ENCODE measurements around the gene FKBP5.

DNA sequence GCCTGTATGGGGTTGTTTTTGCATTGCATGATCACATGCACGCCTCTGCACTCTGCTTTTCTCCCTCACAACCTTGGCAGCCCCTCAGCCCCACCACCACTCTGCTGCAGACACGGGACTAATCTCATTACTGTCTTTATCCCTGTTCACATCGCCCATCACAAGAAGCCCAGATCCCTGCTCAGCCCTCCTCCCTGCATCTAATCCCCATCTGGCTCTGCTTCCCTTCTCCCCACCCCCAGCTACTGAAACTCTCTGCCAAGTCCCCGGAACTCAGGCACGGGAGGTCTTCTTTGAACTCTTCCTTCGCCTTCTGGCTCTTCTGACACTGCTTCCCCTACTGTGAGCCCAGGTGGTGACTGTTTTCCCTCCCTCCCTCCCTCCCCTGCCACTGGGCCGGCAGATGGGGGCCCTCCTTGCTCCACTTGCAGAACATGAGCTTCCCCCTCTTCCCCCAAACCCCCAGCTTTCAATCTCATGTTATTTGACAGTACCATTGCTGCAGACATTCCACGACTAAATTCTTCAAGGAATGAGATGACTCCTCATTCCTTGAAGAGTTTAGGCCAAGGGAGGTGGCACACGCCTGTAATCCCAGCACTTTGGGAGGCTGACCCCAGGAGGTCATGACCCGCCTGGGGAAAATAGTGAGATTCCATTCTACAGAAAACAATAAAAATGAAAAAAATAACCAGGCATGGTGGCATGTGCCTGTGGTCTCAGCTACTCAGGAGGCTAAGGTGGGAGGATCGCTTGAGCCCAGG lies 154.1 kb downstream of the FKBP5 start:
- TF ChIP-seq CHD2 (IDR thresholded peaks at IDR 0.05; ENCODE audit: low read length, partially characterized antibody): no peak
- no peak for TF ChIP-seq POLR2A (IDR thresholded peaks at IDR 0.05; ENCODE audit: low read length)
- TF ChIP-seq, protein P1, sequence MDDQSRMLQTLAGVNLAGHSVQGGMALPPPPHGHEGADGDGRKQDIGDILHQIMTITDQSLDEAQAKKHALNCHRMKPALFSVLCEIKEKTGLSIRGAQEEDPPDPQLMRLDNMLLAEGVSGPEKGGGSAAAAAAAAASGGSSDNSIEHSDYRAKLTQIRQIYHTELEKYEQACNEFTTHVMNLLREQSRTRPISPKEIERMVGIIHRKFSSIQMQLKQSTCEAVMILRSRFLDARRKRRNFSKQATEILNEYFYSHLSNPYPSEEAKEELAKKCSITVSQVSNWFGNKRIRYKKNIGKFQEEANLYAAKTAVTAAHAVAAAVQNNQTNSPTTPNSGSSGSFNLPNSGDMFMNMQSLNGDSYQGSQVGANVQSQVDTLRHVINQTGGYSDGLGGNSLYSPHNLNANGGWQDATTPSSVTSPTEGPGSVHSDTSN (IDR thresholded peaks at IDR 0.05): no peak
- TF ChIP-seq, protein P2, sequence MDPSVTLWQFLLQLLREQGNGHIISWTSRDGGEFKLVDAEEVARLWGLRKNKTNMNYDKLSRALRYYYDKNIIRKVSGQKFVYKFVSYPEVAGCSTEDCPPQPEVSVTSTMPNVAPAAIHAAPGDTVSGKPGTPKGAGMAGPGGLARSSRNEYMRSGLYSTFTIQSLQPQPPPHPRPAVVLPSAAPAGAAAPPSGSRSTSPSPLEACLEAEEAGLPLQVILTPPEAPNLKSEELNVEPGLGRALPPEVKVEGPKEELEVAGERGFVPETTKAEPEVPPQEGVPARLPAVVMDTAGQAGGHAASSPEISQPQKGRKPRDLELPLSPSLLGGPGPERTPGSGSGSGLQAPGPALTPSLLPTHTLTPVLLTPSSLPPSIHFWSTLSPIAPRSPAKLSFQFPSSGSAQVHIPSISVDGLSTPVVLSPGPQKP (IDR thresholded peaks at IDR 0.05; ENCODE audit: low read depth, low read length): no peak
- TF ChIP-seq, protein P3, sequence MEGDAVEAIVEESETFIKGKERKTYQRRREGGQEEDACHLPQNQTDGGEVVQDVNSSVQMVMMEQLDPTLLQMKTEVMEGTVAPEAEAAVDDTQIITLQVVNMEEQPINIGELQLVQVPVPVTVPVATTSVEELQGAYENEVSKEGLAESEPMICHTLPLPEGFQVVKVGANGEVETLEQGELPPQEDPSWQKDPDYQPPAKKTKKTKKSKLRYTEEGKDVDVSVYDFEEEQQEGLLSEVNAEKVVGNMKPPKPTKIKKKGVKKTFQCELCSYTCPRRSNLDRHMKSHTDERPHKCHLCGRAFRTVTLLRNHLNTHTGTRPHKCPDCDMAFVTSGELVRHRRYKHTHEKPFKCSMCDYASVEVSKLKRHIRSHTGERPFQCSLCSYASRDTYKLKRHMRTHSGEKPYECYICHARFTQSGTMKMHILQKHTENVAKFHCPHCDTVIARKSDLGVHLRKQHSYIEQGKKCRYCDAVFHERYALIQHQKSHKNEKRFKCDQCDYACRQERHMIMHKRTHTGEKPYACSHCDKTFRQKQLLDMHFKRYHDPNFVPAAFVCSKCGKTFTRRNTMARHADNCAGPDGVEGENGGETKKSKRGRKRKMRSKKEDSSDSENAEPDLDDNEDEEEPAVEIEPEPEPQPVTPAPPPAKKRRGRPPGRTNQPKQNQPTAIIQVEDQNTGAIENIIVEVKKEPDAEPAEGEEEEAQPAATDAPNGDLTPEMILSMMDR (IDR thresholded peaks at IDR 0.05): no peak
- no peak for TF ChIP-seq RAD21 (conservative IDR thresholded peaks at IDR 0.05 in 1 of 2, IDR thresholded peaks at IDR 0.05 in 1 of 2)
- TF ChIP-seq ZFP36 (IDR thresholded peaks at IDR 0.05; ENCODE audit: borderline replicate concordance, partially characterized antibody): no peak
- no peak for TF ChIP-seq CEBPB (IDR thresholded peaks at IDR 0.05)
- TF ChIP-seq NR3C1 (IDR thresholded peaks at IDR 0.05): no peak
- TF ChIP-seq, protein P4, sequence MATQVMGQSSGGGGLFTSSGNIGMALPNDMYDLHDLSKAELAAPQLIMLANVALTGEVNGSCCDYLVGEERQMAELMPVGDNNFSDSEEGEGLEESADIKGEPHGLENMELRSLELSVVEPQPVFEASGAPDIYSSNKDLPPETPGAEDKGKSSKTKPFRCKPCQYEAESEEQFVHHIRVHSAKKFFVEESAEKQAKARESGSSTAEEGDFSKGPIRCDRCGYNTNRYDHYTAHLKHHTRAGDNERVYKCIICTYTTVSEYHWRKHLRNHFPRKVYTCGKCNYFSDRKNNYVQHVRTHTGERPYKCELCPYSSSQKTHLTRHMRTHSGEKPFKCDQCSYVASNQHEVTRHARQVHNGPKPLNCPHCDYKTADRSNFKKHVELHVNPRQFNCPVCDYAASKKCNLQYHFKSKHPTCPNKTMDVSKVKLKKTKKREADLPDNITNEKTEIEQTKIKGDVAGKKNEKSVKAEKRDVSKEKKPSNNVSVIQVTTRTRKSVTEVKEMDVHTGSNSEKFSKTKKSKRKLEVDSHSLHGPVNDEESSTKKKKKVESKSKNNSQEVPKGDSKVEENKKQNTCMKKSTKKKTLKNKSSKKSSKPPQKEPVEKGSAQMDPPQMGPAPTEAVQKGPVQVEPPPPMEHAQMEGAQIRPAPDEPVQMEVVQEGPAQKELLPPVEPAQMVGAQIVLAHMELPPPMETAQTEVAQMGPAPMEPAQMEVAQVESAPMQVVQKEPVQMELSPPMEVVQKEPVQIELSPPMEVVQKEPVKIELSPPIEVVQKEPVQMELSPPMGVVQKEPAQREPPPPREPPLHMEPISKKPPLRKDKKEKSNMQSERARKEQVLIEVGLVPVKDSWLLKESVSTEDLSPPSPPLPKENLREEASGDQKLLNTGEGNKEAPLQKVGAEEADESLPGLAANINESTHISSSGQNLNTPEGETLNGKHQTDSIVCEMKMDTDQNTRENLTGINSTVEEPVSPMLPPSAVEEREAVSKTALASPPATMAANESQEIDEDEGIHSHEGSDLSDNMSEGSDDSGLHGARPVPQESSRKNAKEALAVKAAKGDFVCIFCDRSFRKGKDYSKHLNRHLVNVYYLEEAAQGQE (IDR thresholded peaks at IDR 0.05): no peak
- no peak for TF ChIP-seq RFX5 (IDR thresholded peaks at IDR 0.05)
- TF ChIP-seq RNF2 (IDR thresholded peaks at IDR 0.05; ENCODE audit: borderline replicate concordance, low read depth): no peak
- TF ChIP-seq SREBF2 (IDR thresholded peaks at IDR 0.05): no peak
- TF ChIP-seq, protein P5, sequence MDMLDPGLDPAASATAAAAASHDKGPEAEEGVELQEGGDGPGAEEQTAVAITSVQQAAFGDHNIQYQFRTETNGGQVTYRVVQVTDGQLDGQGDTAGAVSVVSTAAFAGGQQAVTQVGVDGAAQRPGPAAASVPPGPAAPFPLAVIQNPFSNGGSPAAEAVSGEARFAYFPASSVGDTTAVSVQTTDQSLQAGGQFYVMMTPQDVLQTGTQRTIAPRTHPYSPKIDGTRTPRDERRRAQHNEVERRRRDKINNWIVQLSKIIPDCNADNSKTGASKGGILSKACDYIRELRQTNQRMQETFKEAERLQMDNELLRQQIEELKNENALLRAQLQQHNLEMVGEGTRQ (IDR thresholded peaks at IDR 0.05): no peak
